HG02571 (cell line): ENCODE data around the gene RASA2.
A peak's percentile ranks its signal among the peaks of the same experiment; 100 is the strongest.
"Not testable (repeated sequence)": the region's sequence is repeated elsewhere in the genome, so short reads cannot be mapped to it uniquely, and the experiment has no call there.

Experiments used
- ATAC-seq: cut with Tn5 transposase; IDR thresholded peaks from one replicate; pipeline ENCODE4 v1.9.1; 2021; ENCODE audit warnings: mild to moderate bottlenecking, moderate library complexity; ENCODE audit not compliant: unreplicated experiment

Gene RASA2

GRCh38 chr3:141561426-141562034 is 74.7 kb downstream of the RASA2 start:
- ATAC-seq: no peak

GRCh38 chr3:141564241-141564640 is 77.4 kb downstream of the RASA2 start:
- no peak for ATAC-seq

GRCh38 chr3:141570068-141570467 is 83.2 kb downstream of the RASA2 start:
- no peak for ATAC-seq

GRCh38 chr3:141575879-141576743 is 89.3 kb downstream of the RASA2 start:
- no peak for ATAC-seq

GRCh38 chr3:141576744-141577052 is 89.9 kb downstream of the RASA2 start:
- ATAC-seq: no peak

GRCh38 chr3:141578202-141578973 is 91.6 kb downstream of the RASA2 start:
- ATAC-seq: peak; percentile 66

GRCh38 chr3:141594357-141594756 is 107.5 kb downstream of the RASA2 start:
- ATAC-seq: no peak

- no peak for ATAC-seq
These were observed 111.1 kb downstream of the RASA2 start for GRCh38 chr3:141597931-141598330.

- no peak for ATAC-seq
These were observed 113.5 kb downstream of the RASA2 start for GRCh38 chr3:141600331-141600730.

GRCh38 chr3:141602706-141603105 is 115.9 kb downstream of the RASA2 start:
- ATAC-seq: no peak

GRCh38 chr3:141603473-141604035 is 116.7 kb downstream of the RASA2 start:
- ATAC-seq: no peak

GRCh38 chr3:141605883-141606282 is 119.1 kb downstream of the RASA2 start:
- ATAC-seq: no peak

GRCh38 chr3:141608438-141608837 is 121.6 kb downstream of the RASA2 start:
- no peak for ATAC-seq

GRCh38 chr3:141610939-141611338 is 124.1 kb downstream of the RASA2 start:
- ATAC-seq: no peak

GRCh38 chr3:141618103-141618910 is 131.5 kb downstream of the RASA2 start:
- no peak for ATAC-seq

- ATAC-seq: no peak
These were observed 132.1 kb downstream of the RASA2 start for GRCh38 chr3:141618938-141619337.

- ATAC-seq: no peak
These were observed 132.6 kb downstream of the RASA2 start for GRCh38 chr3:141619450-141619849.

GRCh38 chr3:141623691-141624090 is 136.9 kb downstream of the RASA2 start:
- ATAC-seq: no peak

GRCh38 chr3:141625506-141625905 is 138.7 kb downstream of the RASA2 start:
- ATAC-seq: no peak

- not testable (repeated sequence) for ATAC-seq
These were observed 141.5 kb downstream of the RASA2 start for GRCh38 chr3:141628334-141628733.
